K562 (cell line): ENCODE data around the gene BDP1. TPM values are rescaled to one million over a fixed set of nuclear protein-coding genes. Genes with fewer than 3 reads are reported as not detected.
A peak's percentile ranks its signal among the peaks of the same experiment; 100 is the strongest.
"Not testable (repeated sequence)": the region's sequence is repeated elsewhere in the genome, so short reads cannot be mapped to it uniquely, and the experiment has no call there.

ENCODE experiments used
- ATAC-seq: fragments of 200-7000 bp; cut with Tn5 transposase; 3 replicates; pipeline ENCODE4 v1.9.1; 2020; ENCODE audit warnings: moderate library complexity
- BruUV-seq: library from RNA; stranded (reverse); fragments of 400-500 nt; replicated peaks from 2 replicates; lab custom pipeline; 2021; lab: Mats Ljungman, UMichigan
- CTCF ChIA-PET: fragments of 300-600 bp; formaldehyde crosslinking; extraction: SDS; loops from one replicate; lab custom pipeline; 2021; ENCODE audit warnings: low intra/inter-chr PET ratio; lab: Yijun Ruan, JAX
- POLR2A ChIA-PET: fragments of 300-600, 350-650 bp; sonication (Branson Sonifier 250); formaldehyde crosslinking; extraction: SDS; loops from one replicate; lab custom pipeline; 2021; ENCODE audit warnings: antibody characterized with exemption, inconsistent platforms; lab: Yijun Ruan, JAX
- DNase-seq, 4 experiments: peaks; one replicate each; pipeline versions ENCODE4 v3.0.0 to v3.0.0-alpha.2; 2011 to 2018; ENCODE audit warnings: low spot score in 3 of 4, mixed read lengths in 3 of 4; ENCODE audit errors: extremely low read depth in 1 of 4
- FAIRE-seq: peaks from 2 replicates; lab custom pipeline; 2011; peaks lifted over from hg19 to GRCh38; lab: Jason Lieb, UNC
- H2AFZ ChIP-seq: 2 replicates; pipeline ENCODE4 v1.6.0; 2011; ENCODE audit warnings: low read depth, low read length, control low read depth, inconsistent platforms
- H3K27ac ChIP-seq: fragments of 200-600 bp; 3 replicates; pipeline ENCODE4 v1.8.0; 2011; ENCODE audit warnings: low read depth, mild to moderate bottlenecking, control low read depth, inconsistent platforms, low read length, moderate library complexity, mixed read lengths; ENCODE audit errors: extremely low read depth
- H3K27me3 ChIP-seq, 2 experiments: fragments of 300-600 bp in 1 of 2; 2 replicates in 1 of 2; 3 replicates in 1 of 2; pipeline versions ENCODE4 v1.6.0 to v1.8.0; 2011; ENCODE audit warnings: inconsistent platforms in 2 of 2, low read length in 2 of 2, mild to moderate bottlenecking in 1 of 2, mixed read lengths in 1 of 2, moderate library complexity in 1 of 2; ENCODE audit not compliant: control insufficient read depth in 2 of 2, insufficient read depth in 2 of 2
- H3K36me3 ChIP-seq: fragments of 300-600 bp; 3 replicates; pipeline ENCODE4 v1.8.0; 2011; ENCODE audit warnings: mild to moderate bottlenecking, low read length, inconsistent platforms; ENCODE audit not compliant: control insufficient read depth, insufficient read depth
- H3K4me1 ChIP-seq, 2 experiments: fragments of 200-600 bp in 1 of 2; replicated peaks in 1 of 2; 2 replicates in 1 of 2; 3 replicates in 1 of 2; pipeline versions ENCODE4 v1.5.1 to v1.8.0; 2011; ENCODE audit warnings: inconsistent platforms in 2 of 2, low read length in 2 of 2, mild to moderate bottlenecking in 1 of 2, mixed read lengths in 1 of 2, moderate library complexity in 1 of 2; ENCODE audit not compliant: control insufficient read depth in 2 of 2, insufficient read depth in 2 of 2
- H3K4me2 ChIP-seq: 2 replicates; pipeline ENCODE4 v1.6.1; 2011; ENCODE audit warnings: low read length, control low read depth, inconsistent platforms, mixed read lengths; ENCODE audit not compliant: insufficient read depth
- H3K4me3 ChIP-seq: fragments of 200-600 bp; sonication (generic), shearing (Covaris generic); 2 replicates; pipeline ENCODE4 v1.5.1; 2016; ENCODE audit warnings: control low read depth, inconsistent platforms
- H3K79me2 ChIP-seq: fragments of 200-600 bp; 3 replicates; pipeline ENCODE4 v1.8.0; 2011; ENCODE audit warnings: low read length, inconsistent platforms; ENCODE audit not compliant: control insufficient read depth, insufficient read depth
- H3K9ac ChIP-seq, 2 experiments: 2 replicates each; pipeline versions ENCODE4 v1.6.0 to v1.6.1; 2011; ENCODE audit warnings: low read depth in 2 of 2, low read length in 2 of 2, control low read depth in 1 of 2, inconsistent platforms in 1 of 2, mild to moderate bottlenecking in 1 of 2, mixed read lengths in 1 of 2; ENCODE audit not compliant: insufficient read depth in 1 of 2
- H3K9me1 ChIP-seq: one replicate; pipeline ENCODE4 v1.6.0; 2011; ENCODE audit warnings: inconsistent platforms, mild to moderate bottlenecking, low read length, moderate library complexity; ENCODE audit not compliant: control insufficient read depth, insufficient read depth
- H3K9me3 ChIP-seq: replicated peaks from 2 replicates; pipeline ENCODE4 v1.5.1; 2011; ENCODE audit warnings: low read depth, low read length, inconsistent platforms; ENCODE audit not compliant: control insufficient read depth, insufficient read depth
- H4K20me1 ChIP-seq: replicated peaks from 2 replicates; pipeline ENCODE4 v1.6.1; 2011; ENCODE audit warnings: low read length, inconsistent platforms, mixed read lengths; ENCODE audit not compliant: control insufficient read depth, insufficient read depth
- ARID2 ChIP-seq: fragments of 450-650 bp; IDR thresholded peaks from 2 replicates; pipeline ENCODE4 v1.6.1; 2017; ENCODE audit warnings: antibody characterized with exemption, mild to moderate bottlenecking
- CC2D1A ChIP-seq: fragments of 450-650 bp; IDR thresholded peaks from 2 replicates; pipeline ENCODE4 v1.6.1; 2017; ENCODE audit warnings: mild to moderate bottlenecking
- KLF6 ChIP-seq: fragments of 250-450 bp; sonication (Bioruptor Pico); IDR thresholded peaks from 2 replicates; pipeline ENCODE4 v1.4.0; 2020; ENCODE audit warnings: mild to moderate bottlenecking, moderate library complexity, borderline replicate concordance
- RAD21 ChIP-seq, 2 experiments: fragments of 250-450 bp in 1 of 2; fragments of 450-650 bp in 1 of 2; sonication (Bioruptor Pico) in 1 of 2; formaldehyde crosslinking in 1 of 2; IDR thresholded peaks in 1 of 2; conservative IDR thresholded peaks in 1 of 2; 2 replicates each; pipeline versions ENCODE4 v1.4.0 to v1.8.0; 2020 to 2022; ENCODE audit warnings: mild to moderate bottlenecking in 2 of 2, moderate library complexity in 1 of 2
- SMC3 ChIP-seq: conservative IDR thresholded peaks from 2 replicates; pipeline ENCODE4 v1.6.1; 2011; ENCODE audit warnings: low read depth, low read length, improper control_type of control experiment; ENCODE audit not compliant: insufficient read depth
- SPI1 ChIP-seq: IDR thresholded peaks from 2 replicates; pipeline ENCODE4 v1.6.1; 2011; ENCODE audit warnings: low read depth, low read length, control low read depth, borderline replicate concordance
- WGBS: fragments of 100-300 bp; shearing (Covaris generic); methylation state at CpG from one replicate; pipeline ENCODE4 v1.1.6; 2016; ENCODE audit warnings: low coverage, mixed read lengths; ENCODE audit not compliant: insufficient coverage; ENCODE audit errors: missing lambda C conversion rate; 5-methylcytosine and 5-hydroxymethylcytosine counted together
- in situ Hi-C: fragments of 300-500 bp; cut with MboI; formaldehyde crosslinking; loops from 4 replicates; pipeline ENCODE4 v1.15.0; 2018; ENCODE audit warnings: inconsistent platforms, mixed read lengths
- intact Hi-C: fragments of 100-400 bp; cut with micrococcal nuclease; formaldehyde crosslinking; loops from 2 replicates; pipeline ENCODE4 v1.14.2; 2022
- polyA plus RNA-seq, 8 experiments: library from polyadenylated mRNA; depleted of rRNA in 4 of 8; stranded (reverse) in 5 of 8; unstranded in 3 of 8; fragments of >200 nt; fragmentation: Nextera tagmentation in 2 of 8; fragmentation: Illumina TruSeq in 1 of 8; extraction: Ambion mirVana in 2 of 8; extraction: Trizol in 1 of 8; gene quantifications; 2 replicates each; pipeline versions ENCODE4 v1.2.1 to v1.2.3, GENCODE V29; 2011 to 2014; ENCODE audit warnings: inconsistent platforms in 1 of 8, missing spikeins in 1 of 8
- total RNA-seq, 7 experiments: library from RNA; depleted of rRNA in 6 of 7; stranded (reverse); fragments of >200 nt in 6 of 7; fragmentation: Illumina TruSeq in 2 of 7; extraction: Trizol in 2 of 7; gene quantifications; 2 replicates each; pipeline versions ENCODE4 v1.2.1 to v1.2.3, GENCODE V29; 2011 to 2021; ENCODE audit warnings: low replicate concordance in 1 of 7
- TF ChIP-seq, protein P1 (sequence below): fragments of 450-650 bp; formaldehyde crosslinking; IDR thresholded peaks from 2 replicates; pipeline ENCODE4 v1.4.0; 2020; ENCODE audit warnings: mild to moderate bottlenecking, moderate library complexity

Gene BDP1
- total and polyA plus RNA-seq, 9 of the 15 experiments (the other 6 are each of a cell fraction or from before 2014, with no cell fraction given) = 6.9 to 47.3 (median 23.9) TPM

GRCh38 chr5:71446540-71447216 is 8.8 kb upstream of the BDP1 start:
- H3K4me2 ChIP-seq, H3K9ac ChIP-seq, in situ Hi-C loops, POLR2A ChIA-PET, BruUV-seq, intact Hi-C loops, FAIRE-seq, CTCF ChIA-PET, H3K9me3 ChIP-seq, H2AFZ ChIP-seq, H3K27ac ChIP-seq, H4K20me1 ChIP-seq, H3K4me3 ChIP-seq, DNase-seq, H3K9me1 ChIP-seq, H3K36me3 ChIP-seq, H3K79me2 ChIP-seq, H3K4me1 ChIP-seq, H3K27me3 ChIP-seq: not testable (repeated sequence)
- 46% methylated on average over 10 of the region's 13 CpGs for WGBS
- TF ChIP-seq SPI1 = 0 out of 2 replicates have a peak, but pooled peaks have one; percentile 38
- ATAC-seq = peak; percentile 21; the same call in 1 of the 3 replicates

- in situ Hi-C loops, intact Hi-C loops, H4K20me1 ChIP-seq, H3K27ac ChIP-seq, H3K9me3 ChIP-seq, H3K9me1 ChIP-seq, H3K9ac ChIP-seq, H3K27me3 ChIP-seq, CTCF ChIA-PET, H3K36me3 ChIP-seq, H2AFZ ChIP-seq, BruUV-seq, H3K4me1 ChIP-seq, H3K4me2 ChIP-seq, H3K79me2 ChIP-seq, POLR2A ChIA-PET, H3K4me3 ChIP-seq: not testable (repeated sequence)
- ATAC-seq (peak; percentile 100), DNase-seq (peak in 1 of 4 experiments; percentile 72), FAIRE-seq (peak; percentile 82)
- 0% methylated on average over 4 of the region's 6 CpGs for WGBS
- peak; percentile 85; the same call in 1 of the 2 replicates for TF ChIP-seq ARID2
- TF ChIP-seq KLF6 (CRISPR knock-in tag) = peak; percentile 50; the same call in 1 of the 2 replicates
- TF ChIP-seq, protein P1, sequence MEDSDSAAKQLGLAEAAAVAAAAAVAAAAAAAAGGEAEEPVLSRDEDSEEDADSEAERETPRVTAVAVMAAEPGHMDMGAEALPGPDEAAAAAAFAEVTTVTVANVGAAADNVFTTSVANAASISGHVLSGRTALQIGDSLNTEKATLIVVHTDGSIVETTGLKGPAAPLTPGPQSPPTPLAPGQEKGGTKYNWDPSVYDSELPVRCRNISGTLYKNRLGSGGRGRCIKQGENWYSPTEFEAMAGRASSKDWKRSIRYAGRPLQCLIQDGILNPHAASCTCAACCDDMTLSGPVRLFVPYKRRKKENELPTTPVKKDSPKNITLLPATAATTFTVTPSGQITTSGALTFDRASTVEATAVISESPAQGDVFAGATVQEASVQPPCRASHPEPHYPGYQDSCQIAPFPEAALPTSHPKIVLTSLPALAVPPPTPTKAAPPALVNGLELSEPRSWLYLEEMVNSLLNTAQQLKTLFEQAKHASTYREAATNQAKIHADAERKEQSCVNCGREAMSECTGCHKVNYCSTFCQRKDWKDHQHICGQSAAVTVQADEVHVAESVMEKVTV (CRISPR knock-in tag) = peak; percentile 82
- peak; percentile 71 for TF ChIP-seq CC2D1A
- TF ChIP-seq SMC3 = peak; percentile 33; the same call in 1 of the 2 replicates
- peak; percentile 92 to 96 for TF ChIP-seq RAD21 (CRISPR knock-in tag; conservative IDR thresholded peaks at IDR 0.05 in 1 of 2, IDR thresholded peaks at IDR 0.05 in 1 of 2)
Observed at GRCh38 chr5:71447218-71447808, 8.1 kb upstream of the BDP1 start.
